Fibroblast of lung (primary cell): Measurements from ENCODE around the gene PDGFA.
A peak's percentile ranks its signal among the peaks of the same experiment; 100 is the strongest.

Experiments
- EZH2 ChIP-seq: IDR thresholded peaks from 2 replicates; pipeline ENCODE4 v1.5.1; 2012; ENCODE audit warnings: low read length, control low read depth, mild to moderate bottlenecking; ENCODE audit errors: missing control alignments
- TF ChIP-seq, protein P1 (sequence below), 2 donors: IDR thresholded peaks in 1 of 2; conservative IDR thresholded peaks in 1 of 2; 1 replicate in 1 of 2; 2 replicates in 1 of 2; pipeline ENCODE4 v1.5.1; 2011 to 2012; ENCODE audit warnings: low read length in 2 of 2, control low read depth in 1 of 2, inconsistent platforms in 1 of 2, low read depth in 1 of 2, mild to moderate bottlenecking in 1 of 2

DNA sequence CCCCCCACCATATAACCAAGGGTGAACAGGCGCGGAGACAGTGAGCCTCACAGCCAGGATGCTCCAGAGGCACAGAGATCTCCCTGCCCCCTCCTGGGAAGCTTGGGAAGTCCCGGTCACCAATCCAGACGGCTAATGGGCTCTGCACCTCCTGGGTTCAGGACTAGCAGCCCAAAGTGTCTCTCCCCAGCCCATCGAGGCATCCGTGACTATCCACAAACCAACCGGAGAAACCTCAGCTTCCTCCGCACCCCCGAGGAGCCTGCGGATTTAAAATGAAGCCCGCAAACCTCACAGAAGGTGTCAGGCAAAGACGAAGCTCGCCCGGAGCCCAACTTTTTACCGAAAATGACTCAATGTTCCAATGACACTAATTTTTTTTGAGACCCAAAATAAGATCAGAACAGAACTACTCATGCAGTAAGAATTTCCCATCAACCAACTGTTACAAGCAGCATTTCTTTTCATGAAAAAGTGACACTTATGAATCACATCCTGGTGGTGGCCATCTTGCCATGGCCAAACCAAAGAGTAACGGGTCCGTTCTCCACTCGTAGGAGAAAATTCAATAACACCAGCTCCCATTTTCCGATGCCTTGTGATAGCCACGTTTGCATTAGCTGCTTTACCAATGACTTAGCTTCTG, 6.0 kb downstream of the PDGFA start:
- TF ChIP-seq, protein P1, sequence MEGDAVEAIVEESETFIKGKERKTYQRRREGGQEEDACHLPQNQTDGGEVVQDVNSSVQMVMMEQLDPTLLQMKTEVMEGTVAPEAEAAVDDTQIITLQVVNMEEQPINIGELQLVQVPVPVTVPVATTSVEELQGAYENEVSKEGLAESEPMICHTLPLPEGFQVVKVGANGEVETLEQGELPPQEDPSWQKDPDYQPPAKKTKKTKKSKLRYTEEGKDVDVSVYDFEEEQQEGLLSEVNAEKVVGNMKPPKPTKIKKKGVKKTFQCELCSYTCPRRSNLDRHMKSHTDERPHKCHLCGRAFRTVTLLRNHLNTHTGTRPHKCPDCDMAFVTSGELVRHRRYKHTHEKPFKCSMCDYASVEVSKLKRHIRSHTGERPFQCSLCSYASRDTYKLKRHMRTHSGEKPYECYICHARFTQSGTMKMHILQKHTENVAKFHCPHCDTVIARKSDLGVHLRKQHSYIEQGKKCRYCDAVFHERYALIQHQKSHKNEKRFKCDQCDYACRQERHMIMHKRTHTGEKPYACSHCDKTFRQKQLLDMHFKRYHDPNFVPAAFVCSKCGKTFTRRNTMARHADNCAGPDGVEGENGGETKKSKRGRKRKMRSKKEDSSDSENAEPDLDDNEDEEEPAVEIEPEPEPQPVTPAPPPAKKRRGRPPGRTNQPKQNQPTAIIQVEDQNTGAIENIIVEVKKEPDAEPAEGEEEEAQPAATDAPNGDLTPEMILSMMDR (conservative IDR thresholded peaks at IDR 0.05 in 1 of 2, IDR thresholded peaks at IDR 0.05 in 1 of 2; ENCODE audit: low read depth in 1 of 2, low read length in 2 of 2) = peak in 1 of 2 donors; percentile 5
- no peak for TF ChIP-seq EZH2
